Psoas muscle (tissue), 8 donors: ENCODE measurements around the gene DAAM2. TPM values are rescaled to one million over a fixed set of nuclear protein-coding genes. Genes with fewer than 3 reads are reported as not detected.

Experiments
- ATAC-seq, 4 donors: fragments of 200-7000 bp; cut with Tn5 transposase; one replicate each; pipeline ENCODE4 v1.9.1; 2020; ENCODE audit warnings: moderate library complexity in 3 of 4, mild to moderate bottlenecking in 2 of 4
- DNase-seq, 2 donors: peaks; one replicate each; pipeline ENCODE4 v3.0.0-alpha.2; 2020
- H3K27ac ChIP-seq: fragments of 200-600 bp; one replicate; pipeline ENCODE4 v1.8.0; 2022
- H3K27me3 ChIP-seq, 3 donors: fragments of 200-600 bp in 1 of 3; one replicate each; pipeline versions ENCODE4 v1.6.1 to v1.8.0; 2013 to 2022; ENCODE audit warnings: low read length in 2 of 3, mild to moderate bottlenecking in 2 of 3, moderate library complexity in 1 of 3; ENCODE audit not compliant: insufficient read depth in 3 of 3
- H3K36me3 ChIP-seq, 2 donors: fragments of 200-600 bp in 1 of 2; one replicate each; pipeline versions ENCODE4 v1.6.1 to v1.8.0; 2013 to 2022; ENCODE audit warnings: low read depth in 1 of 2, mild to moderate bottlenecking in 1 of 2, moderate library complexity in 1 of 2; ENCODE audit not compliant: insufficient read depth in 1 of 2
- H3K4me1 ChIP-seq: fragments of 200-600 bp; one replicate; pipeline ENCODE4 v1.8.0; 2022
- H3K4me3 ChIP-seq: fragments of 200-600 bp; one replicate; pipeline ENCODE4 v1.8.0; 2022; ENCODE audit warnings: mild to moderate bottlenecking
- H3K9me3 ChIP-seq: fragments of 200-600 bp; one replicate; pipeline ENCODE4 v1.8.0; 2022
- WGBS, 3 donors: extraction: QIAGEN DNeasy Blood & Tissue Kit; methylation state at CpG; one replicate each; pipeline versions ENCODE4 v1.1.6 to v1.1.7; 2013; 5-methylcytosine and 5-hydroxymethylcytosine counted together
- intact Hi-C, 2 donors: fragments of 100-400 bp; cut with DNase I; formaldehyde crosslinking; loops; one replicate each; pipeline versions ENCODE4 v1.11.0 to v1.14.2; 2022
- polyA plus RNA-seq, 3 donors: library from polyadenylated mRNA; stranded (reverse); fragments of 200-250 nt; gene quantifications; one replicate each; pipeline ENCODE4 v1.2.3, GENCODE V29; 2013
- total RNA-seq, 4 donors: library from RNA; stranded (reverse); fragmentation: NEBNext Ultra II Directional in 2 of 4; extraction: Animal tissue kit (Norgen Biotek cat#: 25700) in 2 of 4; gene quantifications; one replicate each; pipeline versions ENCODE4 v1.2.1 to v1.2.4, GENCODE V29; 2021 to 2023
- TF ChIP-seq, protein P1 (sequence below): fragments of 200-600 bp; IDR thresholded peaks from one replicate; pipeline ENCODE4 v1.8.0; 2022; ENCODE audit warnings: antibody characterized with exemption
- donor health status: healthy with polysubstance abuse.
- donor health status: DM: no; HTN: no; CAD: no; lungs with moderate emphysema.
- donor health status: Bipolar disorder and iron deficiency.
- donor health status: healthy.
- donor health status: DM: yes; HTN: yes; CAD: no.
- donor health status: DM: no; HTN: no; CAD: no.
- donor health status: DM: no; HTN: no; CAD: no.
- donor health status: DM: yes; HTN: yes; CAD: no.

Gene DAAM2
- total and polyA plus RNA-seq, 7 donors: 7.0 to 67.1 (median 26.5) TPM

DNA sequence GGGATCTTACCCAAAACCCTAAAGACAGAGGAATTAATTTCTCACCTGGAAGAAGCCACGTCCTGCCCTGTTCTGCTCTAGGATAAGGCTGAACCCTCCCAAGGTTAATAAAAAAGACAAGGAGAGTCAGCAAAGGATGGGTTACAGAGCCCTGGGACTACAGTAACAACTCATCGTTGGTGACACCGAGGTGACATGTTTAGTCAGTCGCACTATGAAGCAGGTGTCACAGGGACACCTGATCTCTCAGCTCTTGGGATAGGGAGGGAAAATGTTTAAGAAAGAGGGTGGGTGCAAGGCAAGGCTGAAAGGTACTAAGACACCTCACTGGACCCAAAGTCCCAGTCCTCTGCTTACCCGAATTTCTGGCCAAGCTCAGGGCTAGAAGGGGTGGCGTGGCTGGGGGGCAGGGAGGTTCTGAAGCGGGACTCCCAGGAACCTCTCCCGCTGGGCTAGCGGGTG lies 141.5 kb downstream of the DAAM2 start:
- Histone ChIP-seq H3K4me3 (peak overlapping the region; percentile 88), H3K4me1 (peaks cover 73% of the 10 kb centered on the region), H3K27ac (peak overlapping the region; percentile 94), H3K36me3 (no peaks in the 10 kb centered on the region), H3K9me3 (no peaks in the 10 kb centered on the region), H3K27me3 (no peaks in the 10 kb centered on the region)
- TF ChIP-seq, protein P1, sequence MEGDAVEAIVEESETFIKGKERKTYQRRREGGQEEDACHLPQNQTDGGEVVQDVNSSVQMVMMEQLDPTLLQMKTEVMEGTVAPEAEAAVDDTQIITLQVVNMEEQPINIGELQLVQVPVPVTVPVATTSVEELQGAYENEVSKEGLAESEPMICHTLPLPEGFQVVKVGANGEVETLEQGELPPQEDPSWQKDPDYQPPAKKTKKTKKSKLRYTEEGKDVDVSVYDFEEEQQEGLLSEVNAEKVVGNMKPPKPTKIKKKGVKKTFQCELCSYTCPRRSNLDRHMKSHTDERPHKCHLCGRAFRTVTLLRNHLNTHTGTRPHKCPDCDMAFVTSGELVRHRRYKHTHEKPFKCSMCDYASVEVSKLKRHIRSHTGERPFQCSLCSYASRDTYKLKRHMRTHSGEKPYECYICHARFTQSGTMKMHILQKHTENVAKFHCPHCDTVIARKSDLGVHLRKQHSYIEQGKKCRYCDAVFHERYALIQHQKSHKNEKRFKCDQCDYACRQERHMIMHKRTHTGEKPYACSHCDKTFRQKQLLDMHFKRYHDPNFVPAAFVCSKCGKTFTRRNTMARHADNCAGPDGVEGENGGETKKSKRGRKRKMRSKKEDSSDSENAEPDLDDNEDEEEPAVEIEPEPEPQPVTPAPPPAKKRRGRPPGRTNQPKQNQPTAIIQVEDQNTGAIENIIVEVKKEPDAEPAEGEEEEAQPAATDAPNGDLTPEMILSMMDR: no peak
- intact Hi-C loops: no loop called here
- ATAC-seq: peak; percentile 72 to 79 (median 76)
- 9 to 12% (median 9%) methylated on average over 9 of the region's 9 CpGs for WGBS, 3 donors
- no peak for DNase-seq

DNA sequence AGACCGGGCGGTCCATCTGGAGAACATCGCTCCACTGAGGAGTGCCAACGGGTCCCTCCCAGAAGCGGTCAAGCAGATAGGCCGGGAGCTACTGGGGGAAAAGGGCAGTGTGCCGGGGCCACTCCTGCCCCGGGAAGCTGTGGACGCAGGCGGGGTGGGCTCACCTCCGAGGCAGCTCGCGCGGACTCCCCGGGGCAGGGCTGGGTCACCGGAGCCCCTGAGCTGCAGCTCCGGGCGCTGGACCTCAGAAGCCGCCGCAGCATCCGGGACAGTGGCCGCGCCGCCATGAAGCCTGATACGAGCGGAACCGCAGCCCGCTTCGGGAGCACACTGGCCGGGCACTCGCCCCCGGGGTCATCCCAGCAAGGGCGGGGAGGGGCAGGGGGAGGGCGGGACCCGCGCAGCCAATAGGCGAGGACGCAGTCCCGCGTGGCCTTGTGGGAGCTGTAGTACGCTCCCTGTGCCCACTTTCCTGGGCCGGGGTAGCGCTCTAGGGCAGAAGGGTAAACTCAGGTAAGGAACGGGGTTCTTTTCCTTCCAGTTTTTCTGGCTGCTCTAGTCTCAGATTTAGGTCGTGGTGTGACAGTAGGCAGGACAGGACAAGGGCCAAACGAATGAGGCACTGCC lies 142.1 kb downstream of the DAAM2 start, which contains the start of gene MOCS1:
TSS of gene MOCS1 (minus strand) at position 332 of the 627 bp plus-strand sequence. CDS start at position 287, 45 bp downstream.
- intact Hi-C loops: no loop called here
- peak within 1 kb of the TSS; percentile 94 for H3K27ac ChIP-seq
- peak; percentile 90 to 94 for DNase-seq
- peak within 1 kb of the TSS; percentile 88 for H3K4me3 ChIP-seq
- peak; percentile 88 to 93 (median 92) for ATAC-seq
- H3K27me3 ChIP-seq: no peaks in the 10 kb centered on the region
- peaks cover 73% of the 10 kb centered on the region for H3K4me1 ChIP-seq
- TF ChIP-seq, protein P1: no peak
- no peaks in the 10 kb centered on the region for H3K36me3 ChIP-seq
- no peaks in the 10 kb centered on the region for H3K9me3 ChIP-seq
- WGBS, 3 donors: 1% methylated on average over 45 to 46 of the region's 46 CpGs

DNA sequence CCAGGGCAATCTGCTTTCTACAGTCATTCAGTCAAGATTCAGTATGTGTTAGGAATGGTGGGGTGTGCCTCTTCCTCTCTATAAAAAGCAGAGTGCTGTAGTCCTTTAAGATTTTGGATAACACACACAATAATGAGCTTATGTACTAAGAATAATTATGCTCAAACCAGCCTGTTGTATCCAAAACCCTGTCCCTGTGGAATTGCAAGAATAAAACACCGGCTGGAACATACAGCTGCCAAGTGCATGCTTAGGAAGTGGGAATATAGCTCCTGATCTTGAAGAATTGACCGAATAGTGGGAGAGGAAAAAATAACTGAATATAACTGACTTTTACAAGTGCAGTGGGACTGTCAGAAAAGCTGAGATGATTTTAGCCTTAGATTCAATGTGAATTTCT lies 143.1 kb downstream of the DAAM2 start:
- ATAC-seq (no peak), DNase-seq (no peak)
- no peaks in the 10 kb centered on the region for H3K27me3 ChIP-seq
- intact Hi-C loops: no loop called here
- peaks cover 65% of the 10 kb centered on the region for H3K4me1 ChIP-seq
- H3K4me3 ChIP-seq: no peak overlapping the region
- TF ChIP-seq, protein P1: no peak
- H3K36me3 ChIP-seq: no peaks in the 10 kb centered on the region
- WGBS, 3 donors: 51 to 60% (median 60%) methylated on average over 2 of the region's 2 CpGs
- H3K9me3 ChIP-seq: no peaks in the 10 kb centered on the region
- no peak overlapping the region for H3K27ac ChIP-seq

DNA sequence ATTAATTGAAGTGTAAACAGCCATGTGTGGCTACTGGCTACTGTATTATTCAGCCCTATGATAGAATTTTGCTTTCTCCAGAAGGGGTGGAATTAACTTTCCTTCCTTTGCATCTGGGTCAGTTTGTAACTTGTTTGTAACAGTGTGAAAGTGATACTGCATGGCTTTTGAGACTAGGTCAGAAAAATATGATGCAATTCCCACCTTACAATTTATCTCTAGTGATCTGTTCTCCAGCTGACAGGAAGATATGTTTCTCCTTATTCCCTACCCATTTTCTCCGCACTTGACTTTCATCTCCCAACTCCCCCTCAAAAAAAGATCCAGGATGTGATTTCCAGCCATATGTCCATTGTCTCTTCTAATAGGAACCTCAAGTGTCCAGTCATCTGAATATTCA lies 144.7 kb downstream of the DAAM2 start:
- DNase-seq (no peak), ATAC-seq (no peak)
- WGBS, 3 donors: 68 to 96% (median 93%) methylated on average over 1 of the region's 1 CpG
- TF ChIP-seq, protein P1: no peak
- H3K36me3 ChIP-seq: no peaks in the 10 kb centered on the region
- H3K27me3 ChIP-seq: no peaks in the 10 kb centered on the region
- H3K4me1 ChIP-seq: peaks cover 49% of the 10 kb centered on the region
- H3K9me3 ChIP-seq: no peaks in the 10 kb centered on the region
- H3K27ac ChIP-seq: peak overlapping the region; percentile 84
- no peak overlapping the region for H3K4me3 ChIP-seq
- intact Hi-C loops: no loop called here
